ENCODE data around the gene DCLK1. TPM values are rescaled to one million over a fixed set of nuclear protein-coding genes. Genes with fewer than 3 reads are reported as not detected.
A peak's percentile ranks its signal among the peaks of the same experiment; 100 is the strongest.

Gene DCLK1
- total RNA-seq, 1 experiment from 2014 or later: 1.4 TPM

- no TSS peak for BruUV-seq (replicated peaks)
- Histone ChIP-seq H3K79me2 (ENCODE audit: low read depth) (no peaks in the 10 kb centered on the region), H3K9me3 (ENCODE audit: insufficient read depth, low read depth) (no peaks in the 10 kb centered on the region), H2AFZ (no peak overlapping the region), H3K4me2 (no peak overlapping the region), H3K27me3 (ENCODE audit: insufficient read depth, low read depth) (no peaks in the 10 kb centered on the region), H3K4me3 (no peak overlapping the region), H3K4me1 (replicated peaks; ENCODE audit: insufficient read depth) (peaks cover 7% of the 10 kb centered on the region; the same call in 1 of the 2 replicates), H3K36me3 (ENCODE audit: low read depth) (no peaks in the 10 kb centered on the region), H3K27ac (no peak overlapping the region), H4K20me1 (ENCODE audit: insufficient read depth) (no peaks in the 10 kb centered on the region), H3K9me2 (ENCODE audit: insufficient read depth) (no peaks in the 10 kb centered on the region), H3F3A (ENCODE audit: insufficient read depth, low read depth) (no peaks in the 10 kb centered on the region)
- DNase-seq: no peak
- CTCF ChIA-PET: no interaction called here
- TF ChIP-seq EZH2 (IDR thresholded peaks at IDR 0.05; ENCODE audit: low read depth) (no peak), CTCF (conservative IDR thresholded peaks at IDR 0.05) (no peak)
- POLR2A ChIA-PET (ENCODE audit: unreplicated experiment): no interaction called here
- intact Hi-C loops (cut with micrococcal nuclease; ENCODE audit: unreplicated experiment): no loop called here
Observed at GRCh38 chr13:36089130-36089647, 42.0 kb downstream of the DCLK1 start.

GRCh38 chr13:36088463-36088862 is 42.7 kb downstream of the DCLK1 start:
- no TSS peak for BruUV-seq (replicated peaks)
- CTCF ChIA-PET: no interaction called here

GRCh38 chr13:36088001-36088400 is 43.2 kb downstream of the DCLK1 start:
- H3K9me2 ChIP-seq (ENCODE audit: insufficient read depth): no peaks in the 10 kb centered on the region
- no peaks in the 10 kb centered on the region for H3K27me3 ChIP-seq (ENCODE audit: insufficient read depth, low read depth)
- H3K4me2 ChIP-seq: no peak overlapping the region
- peaks cover 7% of the 10 kb centered on the region; the same call in 1 of the 2 replicates for H3K4me1 ChIP-seq (replicated peaks; ENCODE audit: insufficient read depth)
- no peak overlapping the region for H3K4me3 ChIP-seq
- peak; percentile 1 to 64 for DNase-seq
- CTCF ChIA-PET: no interaction called here
- no peak overlapping the region for H2AFZ ChIP-seq
- no peaks in the 10 kb centered on the region for H4K20me1 ChIP-seq (ENCODE audit: insufficient read depth)
- H3F3A ChIP-seq (ENCODE audit: insufficient read depth, low read depth): no peaks in the 10 kb centered on the region
- no peaks in the 10 kb centered on the region for H3K36me3 ChIP-seq (ENCODE audit: low read depth)
- no TSS peak for BruUV-seq (replicated peaks)
- intact Hi-C loops (cut with micrococcal nuclease; ENCODE audit: unreplicated experiment): no loop called here
- TF ChIP-seq CTCF (conservative IDR thresholded peaks at IDR 0.05) (0 out of 2 replicates have a peak, but pooled peaks have one; percentile 19), EZH2 (IDR thresholded peaks at IDR 0.05; ENCODE audit: low read depth) (no peak)
- POLR2A ChIA-PET (ENCODE audit: unreplicated experiment): no interaction called here
- no peaks in the 10 kb centered on the region for H3K79me2 ChIP-seq (ENCODE audit: low read depth)
- no peak overlapping the region for H3K27ac ChIP-seq
- no peaks in the 10 kb centered on the region for H3K9me3 ChIP-seq (ENCODE audit: insufficient read depth, low read depth)

More at GRCh38 chr13:36088463-36088862, 42.7 kb downstream of the DCLK1 start:
- POLR2A ChIA-PET (ENCODE audit: unreplicated experiment): no interaction called here
- no peaks in the 10 kb centered on the region for H3K36me3 ChIP-seq (ENCODE audit: low read depth)
- H4K20me1 ChIP-seq (ENCODE audit: insufficient read depth): no peaks in the 10 kb centered on the region
- intact Hi-C loops (cut with micrococcal nuclease; ENCODE audit: unreplicated experiment): no loop called here
- no peaks in the 10 kb centered on the region for H3F3A ChIP-seq (ENCODE audit: insufficient read depth, low read depth)
- H3K9me3 ChIP-seq (ENCODE audit: insufficient read depth, low read depth): no peaks in the 10 kb centered on the region
- H3K4me1 ChIP-seq (replicated peaks; ENCODE audit: insufficient read depth): peaks cover 7% of the 10 kb centered on the region; the same call in 1 of the 2 replicates
- no peak for DNase-seq
- H3K4me3 ChIP-seq: no peak overlapping the region
- H3K27me3 ChIP-seq (ENCODE audit: insufficient read depth, low read depth): no peaks in the 10 kb centered on the region
- no peaks in the 10 kb centered on the region for H3K9me2 ChIP-seq (ENCODE audit: insufficient read depth)
- TF ChIP-seq CTCF (conservative IDR thresholded peaks at IDR 0.05): no peak
- no peak for TF ChIP-seq EZH2 (IDR thresholded peaks at IDR 0.05; ENCODE audit: low read depth)
- no peak overlapping the region for H3K27ac ChIP-seq
- no peaks in the 10 kb centered on the region for H3K79me2 ChIP-seq (ENCODE audit: low read depth)
- H3K4me2 ChIP-seq: no peak overlapping the region
- H2AFZ ChIP-seq: no peak overlapping the region
